PC-9 (cell line): ENCODE results near the gene ADAP1.

Source experiments
- EZH2 ChIP-seq: fragments of 200-600 bp; sonication (generic); IDR thresholded peaks from 2 replicates; pipeline ENCODE4 v1.8.0; 2017; ENCODE audit warnings: antibody characterized with exemption, low read depth
- TF ChIP-seq, protein P1 (sequence below): fragments of 200-600 bp; sonication (generic); conservative IDR thresholded peaks from 2 replicates; pipeline ENCODE4 v1.6.1; 2017; ENCODE audit warnings: mixed run types, antibody characterized with exemption, mild to moderate bottlenecking, moderate library complexity

DNA sequence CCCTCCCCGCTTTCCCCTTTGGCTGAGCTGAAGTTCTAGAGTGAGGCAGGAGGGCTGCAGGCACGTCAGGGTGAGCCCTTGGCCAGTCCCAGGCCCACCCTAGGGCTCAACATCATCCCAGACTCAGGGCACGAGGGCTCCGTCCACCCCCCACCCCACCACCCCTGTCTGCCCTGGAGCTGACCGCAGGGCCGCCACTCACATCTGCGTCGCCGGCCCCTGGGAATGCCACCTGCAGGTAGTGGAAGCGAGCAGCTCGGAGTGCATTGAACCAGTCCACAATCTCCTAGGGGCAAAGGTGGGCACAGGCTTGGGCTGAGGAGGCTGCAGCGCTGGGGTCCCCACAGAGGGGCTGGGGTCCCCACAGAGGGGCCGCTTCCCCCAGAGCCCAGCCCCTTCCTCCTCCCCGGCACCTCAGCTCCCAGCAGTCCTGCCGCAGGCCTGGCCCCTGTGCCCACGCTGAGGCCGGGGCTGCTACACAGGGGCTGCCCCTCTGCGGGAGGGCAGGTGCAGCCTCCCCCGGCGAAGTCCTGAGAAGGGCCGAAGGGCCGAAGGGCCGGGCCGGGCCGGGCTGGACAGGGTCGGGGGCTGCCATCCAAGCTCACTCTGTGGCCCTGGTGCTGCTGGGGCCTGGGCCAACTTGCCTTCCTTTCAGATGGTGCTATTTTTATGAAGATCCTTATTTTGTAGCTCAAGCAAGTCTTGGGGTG lies 54.0 kb downstream of the ADAP1 start:
- TF ChIP-seq, protein P1, sequence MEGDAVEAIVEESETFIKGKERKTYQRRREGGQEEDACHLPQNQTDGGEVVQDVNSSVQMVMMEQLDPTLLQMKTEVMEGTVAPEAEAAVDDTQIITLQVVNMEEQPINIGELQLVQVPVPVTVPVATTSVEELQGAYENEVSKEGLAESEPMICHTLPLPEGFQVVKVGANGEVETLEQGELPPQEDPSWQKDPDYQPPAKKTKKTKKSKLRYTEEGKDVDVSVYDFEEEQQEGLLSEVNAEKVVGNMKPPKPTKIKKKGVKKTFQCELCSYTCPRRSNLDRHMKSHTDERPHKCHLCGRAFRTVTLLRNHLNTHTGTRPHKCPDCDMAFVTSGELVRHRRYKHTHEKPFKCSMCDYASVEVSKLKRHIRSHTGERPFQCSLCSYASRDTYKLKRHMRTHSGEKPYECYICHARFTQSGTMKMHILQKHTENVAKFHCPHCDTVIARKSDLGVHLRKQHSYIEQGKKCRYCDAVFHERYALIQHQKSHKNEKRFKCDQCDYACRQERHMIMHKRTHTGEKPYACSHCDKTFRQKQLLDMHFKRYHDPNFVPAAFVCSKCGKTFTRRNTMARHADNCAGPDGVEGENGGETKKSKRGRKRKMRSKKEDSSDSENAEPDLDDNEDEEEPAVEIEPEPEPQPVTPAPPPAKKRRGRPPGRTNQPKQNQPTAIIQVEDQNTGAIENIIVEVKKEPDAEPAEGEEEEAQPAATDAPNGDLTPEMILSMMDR: no peak
- no peak for TF ChIP-seq EZH2
